Lower leg skin (tissue), 4 donors: Measurements from ENCODE around the gene ZNF224. TPM values are rescaled to one million over a fixed set of nuclear protein-coding genes. Genes with fewer than 3 reads are reported as not detected.
A peak's percentile ranks its signal among the peaks of the same experiment; 100 is the strongest.

Source experiments
- DNase-seq, 2 donors: peaks; one replicate each; pipeline ENCODE4 v3.0.0-alpha.2; 2019; ENCODE audit warnings: low spot score in 2 of 2
- H3K4me3 ChIP-seq: fragments of 200-600 bp; sonication (generic); 2 replicates; pipeline ENCODE4 v1.5.1; 2017; ENCODE audit warnings: mild to moderate bottlenecking, low read depth; ENCODE audit not compliant: poor library complexity, severe bottlenecking
- CTCF ChIP-seq, 3 donors: fragments of 450-650 bp; IDR thresholded peaks; one replicate each; pipeline ENCODE4 v1.5.1; 2016; ENCODE audit warnings: antibody characterized with exemption in 3 of 3, mild to moderate bottlenecking in 3 of 3, moderate library complexity in 2 of 3
- POLR2A ChIP-seq, 2 donors: fragments of 450-650 bp; IDR thresholded peaks; one replicate each; pipeline ENCODE4 v1.6.1; 2016 to 2017; ENCODE audit warnings: antibody characterized with exemption in 2 of 2, mild to moderate bottlenecking in 1 of 2, moderate library complexity in 1 of 2
- WGBS, 2 donors: methylation state at CpG; one replicate each; pipeline ENCODE4 v1.1.5; 2018; 5-methylcytosine and 5-hydroxymethylcytosine counted together
- intact Hi-C: fragments of 100-400 bp; cut with DNase I; formaldehyde crosslinking; loops from one replicate; pipeline ENCODE4 v1.15.0; 2023; ENCODE audit warnings: low total_unique reads
- total RNA-seq, 4 donors: library from RNA; depleted of rRNA; stranded (reverse); fragments of >200 nt; gene quantifications; one replicate each; pipeline ENCODE4 v1.1.0, GENCODE V29; 2016

Gene ZNF224
- total RNA-seq: 10 to 100 TPM; 12.5 to 27.1 (median 20.3) TPM

GRCh38 chr19:44093931-44094765, at the start of gene ZNF224:
TSS of gene ZNF224 (plus strand) at chr19:44094361. CDS start at chr19:44097874, 3,513 bp downstream.
- no peak for TF ChIP-seq POLR2A (IDR thresholded peaks at IDR 0.05)
- TF ChIP-seq CTCF (IDR thresholded peaks at IDR 0.05): no peak
- intact Hi-C loops: no loop called here
- WGBS, 2 donors: 0 to 1% methylated on average over 49 of the region's 50 CpGs
- peak; percentile 90 to 98 for DNase-seq
- H3K4me3 ChIP-seq: peak within 1 kb of the TSS; percentile 93

GRCh38 chr19:44050740-44051649, 43.2 kb upstream of the ZNF224 start:
- H3K4me3 ChIP-seq: peak overlapping the region; percentile 37
- 13 to 18% methylated on average over 21 of the region's 21 CpGs for WGBS, 2 donors
- intact Hi-C loops: no loop called here
- no peak for DNase-seq
- TF ChIP-seq CTCF (IDR thresholded peaks at IDR 0.05): no peak

GRCh38 chr19:44051650-44052402, 42.3 kb upstream of the ZNF224 start, which contains the start of gene ZNF223:
TSS of gene ZNF223 (plus strand) at chr19:44052036. CDS start at chr19:44055177, 3,141 bp downstream.
- DNase-seq: peak; percentile 96 to 98
- WGBS, 2 donors: 0 to 1% methylated on average over 31 to 38 of the region's 38 CpGs
- intact Hi-C loops: no loop called here
- peak within 1 kb of the TSS; percentile 43 for H3K4me3 ChIP-seq
- no peak for TF ChIP-seq POLR2A (IDR thresholded peaks at IDR 0.05)

GRCh38 chr19:44055870-44056269, 38.3 kb upstream of the ZNF224 start:
- 90 to 96% methylated on average over 5 of the region's 5 CpGs for WGBS, 2 donors
- TF ChIP-seq POLR2A (IDR thresholded peaks at IDR 0.05) (no peak), CTCF (IDR thresholded peaks at IDR 0.05) (no peak)
- no peak overlapping the region for H3K4me3 ChIP-seq
- intact Hi-C loops: no loop called here
- no peak for DNase-seq

- 95 to 97% methylated on average over 2 of the region's 2 CpGs for WGBS, 2 donors
- intact Hi-C loops: no loop called here
- no peak for DNase-seq
- TF ChIP-seq POLR2A (IDR thresholded peaks at IDR 0.05): no peak
- TF ChIP-seq CTCF (IDR thresholded peaks at IDR 0.05): no peak
- no peak overlapping the region for H3K4me3 ChIP-seq
Measured at GRCh38 chr19:44059229-44059628, 34.9 kb upstream of the ZNF224 start.
